Panc1 (cell line): ENCODE measurements around the gene MAMLD1. TPM values are rescaled to one million over a fixed set of nuclear protein-coding genes. Genes with fewer than 3 reads are reported as not detected.

Experiments used
- ATAC-seq: fragments of 200-7000 bp; cut with Tn5 transposase; 2 replicates; pipeline ENCODE4 v1.9.1; 2020; ENCODE audit warnings: mild to moderate bottlenecking, moderate library complexity
- BruUV-seq: library from RNA; stranded (reverse); fragments of 400-500 nt; replicated peaks from 2 replicates; lab custom pipeline; 2021; lab: Mats Ljungman, UMichigan
- CTCF ChIA-PET: fragments of 300-600 bp; sonication (Branson Sonifier 250); formaldehyde crosslinking; loops from one replicate; lab custom pipeline; 2022; ENCODE audit warnings: antibody characterized with exemption; lab: Charles Lee
- POLR2A ChIA-PET: fragments of 300-600 bp; sonication (Branson Sonifier 250); formaldehyde crosslinking; loops from one replicate; lab custom pipeline; 2022; ENCODE audit warnings: antibody characterized with exemption; lab: Charles Lee
- DNase-seq: peaks from one replicate; pipeline ENCODE4 v3.0.0-alpha.2; 2010; ENCODE audit warnings: low read depth, low spot score
- H3K27ac ChIP-seq: 2 replicates; pipeline ENCODE4 v1.5.1; 2011; ENCODE audit warnings: mild to moderate bottlenecking, low read length, inconsistent platforms
- H3K27me3 ChIP-seq: fragments of 200-500 bp; sonication (Bioruptor generic); 2 replicates; pipeline ENCODE4 v1.6.0; 2014; ENCODE audit warnings: low read length, inconsistent platforms; ENCODE audit not compliant: control insufficient read depth, insufficient read depth
- H3K36me3 ChIP-seq: fragments of 200-500 bp; sonication (Bioruptor generic); 2 replicates; pipeline ENCODE4 v1.5.1; 2014; ENCODE audit warnings: inconsistent platforms, mild to moderate bottlenecking, low read length, moderate library complexity; ENCODE audit not compliant: control insufficient read depth, insufficient read depth
- H3K4me1 ChIP-seq: 2 replicates; pipeline ENCODE4 v1.5.1; 2011; ENCODE audit warnings: inconsistent platforms, mild to moderate bottlenecking, low read length, moderate library complexity; ENCODE audit not compliant: control insufficient read depth, insufficient read depth
- H3K4me3 ChIP-seq, 2 experiments: 2 replicates each; pipeline ENCODE4 v1.5.1; 2011 to 2012; ENCODE audit warnings: low read depth in 2 of 2, low read length in 2 of 2, mild to moderate bottlenecking in 2 of 2, inconsistent platforms in 1 of 2, moderate library complexity in 1 of 2
- H3K9me3 ChIP-seq: fragments of 200-500 bp; sonication (Bioruptor generic); 2 replicates; pipeline ENCODE4 v1.5.1; 2014; ENCODE audit warnings: low read depth, mild to moderate bottlenecking, inconsistent platforms, low read length, moderate library complexity; ENCODE audit not compliant: control insufficient read depth, insufficient read depth
- POLR2AphosphoS5 ChIP-seq: IDR thresholded peaks from 2 replicates; pipeline ENCODE4 v1.6.1; 2012; ENCODE audit warnings: mild to moderate bottlenecking, low read depth, low read length, moderate library complexity
- SIN3A ChIP-seq: IDR thresholded peaks from 2 replicates; pipeline ENCODE4 v1.6.1; 2012; ENCODE audit warnings: low read depth, mild to moderate bottlenecking, low read length, moderate library complexity, borderline replicate concordance; ENCODE audit not compliant: insufficient read depth
- TCF7L2 ChIP-seq: IDR thresholded peaks from 2 replicates; pipeline ENCODE4 v1.6.1; 2011; ENCODE audit warnings: mild to moderate bottlenecking, low read depth, low read length, inconsistent platforms
- in situ Hi-C: cut with HindIII; loops from 2 replicates; pipeline ENCODE4 v1.10.0; 2016; ENCODE audit warnings: low sequenced_read_pairs, low pct_unique_long_range_greater_than_20kb
- intact Hi-C: fragments of 100-400 bp; cut with micrococcal nuclease; formaldehyde crosslinking; loops from one replicate; pipeline ENCODE4 v1.10.0; 2022; ENCODE audit not compliant: unreplicated experiment
- total RNA-seq: library from RNA; stranded (reverse); gene quantifications from one replicate; pipeline ENCODE4 v1.2.1, GENCODE V29; 2021; ENCODE audit not compliant: unreplicated experiment
- TF ChIP-seq, protein P1 (sequence below), 2 experiments: IDR thresholded peaks; 2 replicates each; pipeline ENCODE4 v1.6.1; 2011 to 2012; ENCODE audit warnings: low read depth in 2 of 2, control low read depth in 1 of 2, low read length in 1 of 2, mild to moderate bottlenecking in 1 of 2, moderate library complexity in 1 of 2; ENCODE audit not compliant: insufficient read depth in 1 of 2
- TF ChIP-seq, protein P2 (sequence below): fragments of 450-650 bp; IDR thresholded peaks from 2 replicates; pipeline ENCODE4 v1.5.1; 2017; ENCODE audit warnings: mild to moderate bottlenecking

Gene MAMLD1
- total RNA-seq, 1 experiment from 2014 or later = 2.1 TPM

DNA sequence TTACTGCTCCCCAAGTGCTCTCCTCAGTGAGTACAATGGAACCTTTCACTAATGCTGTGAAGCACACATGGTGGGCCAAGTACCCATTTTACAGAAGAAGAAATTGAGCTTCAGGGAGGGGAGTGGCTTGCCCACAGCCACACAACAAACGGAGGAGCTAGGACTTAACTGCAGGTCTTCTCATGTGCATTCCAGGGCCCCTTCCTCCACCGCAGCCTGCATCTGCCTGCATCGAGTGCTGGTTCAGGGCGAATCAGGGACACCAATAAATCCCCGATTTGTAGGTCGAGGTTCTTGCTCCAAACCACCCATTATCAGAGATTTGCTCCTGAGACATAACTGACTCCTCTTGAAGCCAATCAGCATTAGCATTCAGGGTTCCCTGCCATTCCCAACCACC is 100.9 kb downstream of the MAMLD1 start:
- intact Hi-C loops (no loop called here), in situ Hi-C loops (no loop called here)
- Histone ChIP-seq H3K4me1 (no peaks in the 10 kb centered on the region), H3K27ac (no peak overlapping the region), H3K4me3 (no peak overlapping the region), H3K27me3 (no peaks in the 10 kb centered on the region), H3K9me3 (no peaks in the 10 kb centered on the region), H3K36me3 (no peaks in the 10 kb centered on the region)
- POLR2A ChIA-PET = no interaction called here
- TF ChIP-seq, protein P1, sequence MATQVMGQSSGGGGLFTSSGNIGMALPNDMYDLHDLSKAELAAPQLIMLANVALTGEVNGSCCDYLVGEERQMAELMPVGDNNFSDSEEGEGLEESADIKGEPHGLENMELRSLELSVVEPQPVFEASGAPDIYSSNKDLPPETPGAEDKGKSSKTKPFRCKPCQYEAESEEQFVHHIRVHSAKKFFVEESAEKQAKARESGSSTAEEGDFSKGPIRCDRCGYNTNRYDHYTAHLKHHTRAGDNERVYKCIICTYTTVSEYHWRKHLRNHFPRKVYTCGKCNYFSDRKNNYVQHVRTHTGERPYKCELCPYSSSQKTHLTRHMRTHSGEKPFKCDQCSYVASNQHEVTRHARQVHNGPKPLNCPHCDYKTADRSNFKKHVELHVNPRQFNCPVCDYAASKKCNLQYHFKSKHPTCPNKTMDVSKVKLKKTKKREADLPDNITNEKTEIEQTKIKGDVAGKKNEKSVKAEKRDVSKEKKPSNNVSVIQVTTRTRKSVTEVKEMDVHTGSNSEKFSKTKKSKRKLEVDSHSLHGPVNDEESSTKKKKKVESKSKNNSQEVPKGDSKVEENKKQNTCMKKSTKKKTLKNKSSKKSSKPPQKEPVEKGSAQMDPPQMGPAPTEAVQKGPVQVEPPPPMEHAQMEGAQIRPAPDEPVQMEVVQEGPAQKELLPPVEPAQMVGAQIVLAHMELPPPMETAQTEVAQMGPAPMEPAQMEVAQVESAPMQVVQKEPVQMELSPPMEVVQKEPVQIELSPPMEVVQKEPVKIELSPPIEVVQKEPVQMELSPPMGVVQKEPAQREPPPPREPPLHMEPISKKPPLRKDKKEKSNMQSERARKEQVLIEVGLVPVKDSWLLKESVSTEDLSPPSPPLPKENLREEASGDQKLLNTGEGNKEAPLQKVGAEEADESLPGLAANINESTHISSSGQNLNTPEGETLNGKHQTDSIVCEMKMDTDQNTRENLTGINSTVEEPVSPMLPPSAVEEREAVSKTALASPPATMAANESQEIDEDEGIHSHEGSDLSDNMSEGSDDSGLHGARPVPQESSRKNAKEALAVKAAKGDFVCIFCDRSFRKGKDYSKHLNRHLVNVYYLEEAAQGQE (IDR thresholded peaks at IDR 0.05; ENCODE audit: insufficient read depth in 1 of 2, low read depth in 2 of 2, low read length in 1 of 2) = no peak
- TF ChIP-seq, protein P2, sequence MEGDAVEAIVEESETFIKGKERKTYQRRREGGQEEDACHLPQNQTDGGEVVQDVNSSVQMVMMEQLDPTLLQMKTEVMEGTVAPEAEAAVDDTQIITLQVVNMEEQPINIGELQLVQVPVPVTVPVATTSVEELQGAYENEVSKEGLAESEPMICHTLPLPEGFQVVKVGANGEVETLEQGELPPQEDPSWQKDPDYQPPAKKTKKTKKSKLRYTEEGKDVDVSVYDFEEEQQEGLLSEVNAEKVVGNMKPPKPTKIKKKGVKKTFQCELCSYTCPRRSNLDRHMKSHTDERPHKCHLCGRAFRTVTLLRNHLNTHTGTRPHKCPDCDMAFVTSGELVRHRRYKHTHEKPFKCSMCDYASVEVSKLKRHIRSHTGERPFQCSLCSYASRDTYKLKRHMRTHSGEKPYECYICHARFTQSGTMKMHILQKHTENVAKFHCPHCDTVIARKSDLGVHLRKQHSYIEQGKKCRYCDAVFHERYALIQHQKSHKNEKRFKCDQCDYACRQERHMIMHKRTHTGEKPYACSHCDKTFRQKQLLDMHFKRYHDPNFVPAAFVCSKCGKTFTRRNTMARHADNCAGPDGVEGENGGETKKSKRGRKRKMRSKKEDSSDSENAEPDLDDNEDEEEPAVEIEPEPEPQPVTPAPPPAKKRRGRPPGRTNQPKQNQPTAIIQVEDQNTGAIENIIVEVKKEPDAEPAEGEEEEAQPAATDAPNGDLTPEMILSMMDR = no peak
- no peak for TF ChIP-seq POLR2AphosphoS5
- TF ChIP-seq TCF7L2 = no peak
- no peak for TF ChIP-seq SIN3A
- ATAC-seq (no peak), DNase-seq (no peak)
- CTCF ChIA-PET = no interaction called here
- BruUV-seq = no TSS peak

DNA sequence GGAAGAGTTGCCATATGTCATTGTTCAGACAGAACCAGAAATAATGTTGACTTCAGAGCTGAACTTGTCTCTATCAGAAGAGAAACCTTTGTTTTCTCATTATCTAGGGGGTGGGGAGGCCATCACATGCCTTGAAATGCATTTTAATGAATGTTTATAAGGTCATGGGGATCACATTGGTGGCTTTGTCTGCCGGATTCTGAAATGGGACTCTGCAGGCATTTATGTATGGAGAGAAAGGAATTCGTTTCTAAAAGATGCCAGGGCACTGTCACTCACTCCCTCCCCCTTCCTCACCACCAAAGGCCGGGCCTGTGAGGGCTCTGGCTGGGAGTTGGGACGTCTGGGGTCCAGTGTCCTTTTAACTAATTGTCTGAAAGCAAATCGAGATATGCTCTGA is 102.2 kb downstream of the MAMLD1 start:
- Histone ChIP-seq H3K9me3 (no peaks in the 10 kb centered on the region), H3K4me3 (no peak overlapping the region), H3K4me1 (no peaks in the 10 kb centered on the region), H3K27me3 (no peaks in the 10 kb centered on the region), H3K27ac (no peak overlapping the region), H3K36me3 (no peaks in the 10 kb centered on the region)
- DNase-seq (no peak), ATAC-seq (no peak)
- ChIA-PET CTCF (no interaction called here), POLR2A (no interaction called here)
- no TSS peak for BruUV-seq
- no peak for TF ChIP-seq POLR2AphosphoS5
- no peak for TF ChIP-seq SIN3A
- TF ChIP-seq TCF7L2 = no peak
- TF ChIP-seq, protein P1 (IDR thresholded peaks at IDR 0.05; ENCODE audit: insufficient read depth in 1 of 2, low read depth in 2 of 2, low read length in 1 of 2) = no peak
- TF ChIP-seq, protein P2 = no peak
- in situ Hi-C loops = no loop called here
- intact Hi-C loops = no loop called here
